ENCODE data around the gene MEAF6. TPM values are rescaled to one million over a fixed set of nuclear protein-coding genes. Genes with fewer than 3 reads are reported as not detected.

The MEAF6 gene
- total and polyA plus RNA-seq, 12 donors = 27.8 to 59.9 (median 37.7) TPM

DNA sequence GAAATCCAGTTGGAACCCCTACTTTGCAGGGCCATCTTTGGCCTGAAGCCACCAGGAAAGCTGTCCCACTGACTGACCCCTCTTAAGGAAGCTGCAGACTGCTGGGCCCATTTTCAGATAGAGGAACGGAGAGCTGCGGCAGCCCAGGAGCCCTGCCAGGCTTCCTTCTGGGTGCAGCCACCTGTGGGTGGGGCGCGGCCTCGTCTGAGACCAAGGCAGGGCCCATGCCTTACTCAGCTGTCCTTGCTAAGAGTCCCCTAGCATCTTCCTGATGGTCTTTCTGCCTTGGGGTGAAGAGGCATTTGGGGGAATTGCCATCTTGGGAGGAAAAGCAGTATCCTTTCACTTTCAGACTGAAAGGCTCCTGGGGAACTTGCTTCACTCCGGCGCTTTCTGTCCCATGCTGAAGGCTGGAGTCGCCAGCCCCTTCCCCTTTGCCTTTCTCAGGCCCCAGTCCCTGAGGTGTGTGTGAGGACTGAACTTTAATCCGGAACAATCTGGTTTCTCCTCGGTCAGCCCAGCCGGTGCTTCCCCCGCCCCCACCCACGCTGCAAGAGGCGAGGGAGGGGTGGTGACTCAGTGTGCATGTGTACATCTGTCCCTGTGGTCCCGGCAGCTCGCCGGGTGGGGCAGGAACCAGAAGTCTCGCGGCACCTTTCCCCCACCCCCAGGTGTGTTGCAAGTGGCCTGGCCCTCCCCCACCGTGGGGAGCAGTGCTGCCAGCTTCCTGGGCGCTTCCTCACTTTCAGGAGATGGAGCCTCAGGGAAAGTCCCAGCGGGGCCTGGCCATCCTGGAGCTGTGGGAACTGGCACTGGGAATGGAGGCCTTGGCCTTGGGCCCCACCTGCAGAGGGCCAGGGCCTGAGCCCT lies 35.1 kb downstream of the MEAF6 start:
- TF ChIP-seq CTCF (IDR thresholded peaks at IDR 0.05) = no peak
- peaks cover 8 to 84% (median 38%) of the 10 kb centered on the region in 9 donors for H3K36me3 ChIP-seq

DNA sequence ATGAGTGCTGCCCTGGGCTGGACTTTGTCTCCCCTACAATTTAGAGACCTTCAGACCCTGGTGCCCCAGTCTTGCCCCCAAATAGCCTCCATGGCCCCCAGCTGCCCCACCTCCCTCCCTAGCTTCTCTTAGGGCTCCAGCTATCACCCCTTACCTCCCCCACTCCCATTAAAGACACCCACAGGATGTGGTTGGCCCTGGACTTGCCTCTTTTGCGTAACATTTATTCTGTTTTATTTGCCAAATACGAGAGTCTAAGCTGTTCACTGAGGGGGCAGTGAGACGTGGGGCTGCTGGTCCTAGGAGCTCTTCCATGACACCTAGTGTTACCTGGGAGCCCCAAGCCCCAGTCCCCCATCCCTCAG lies 35.7 kb downstream of the MEAF6 start:
- peaks cover 8 to 78% (median 35%) of the 10 kb centered on the region in 9 donors for H3K36me3 ChIP-seq

More for the DNA sequence above, 35.1 kb downstream of the MEAF6 start:
- 42 to 51% methylated on average over 22 of the region's 22 CpGs for WGBS, 2 donors
- Histone ChIP-seq H3K27ac (peak overlapping the region; percentile 11 to 98 (median 82)), H3K4me3 (peak overlapping the region in 9 of 10 donors; percentile 18 to 92 (median 36)), H3K9me3 (no peaks in the 10 kb centered on the region), H3K27me3 (no peaks in the 10 kb centered on the region), H3K4me1 (peaks cover 20 to 65% (median 56%) of the 10 kb centered on the region in 9 donors)
- ATAC-seq (peak; percentile 12 to 75 (median 48)), DNase-seq (peak; percentile 64 to 68)
- intact Hi-C loops (cut with DNase I) = loop anchor here in 2 of 10 donors (5.0 kb wide), 2 partner anchors 118 to 213 kb away; partner anchors contain the start of genes CDCA8 (in 1 of the 2) and GNL2 (in 1 of the 2)

GRCh38 chr1:37478451-37478881 lies 36.1 kb downstream of the MEAF6 start:
- Histone ChIP-seq H3K4me3 (peak overlapping the region in 4 of 10 donors; percentile 34 to 92 (median 40)), H3K27ac (peak overlapping the region in 6 of 10 donors; percentile 71 to 98 (median 95)), H3K36me3 (peaks cover 8 to 74% (median 31%) of the 10 kb centered on the region in 9 donors), H3K27me3 (no peaks in the 10 kb centered on the region), H3K4me1 (peaks cover 20 to 71% (median 61%) of the 10 kb centered on the region in 9 donors), H3K9me3 (no peaks in the 10 kb centered on the region)
- WGBS, 2 donors = 89 to 95% methylated on average over 8 of the region's 8 CpGs
- intact Hi-C loops (cut with DNase I) = loop anchor here in 2 of 10 donors (5.0 kb wide), 2 partner anchors 119 to 214 kb away; partner anchors contain the start of genes CDCA8 (in 1 of the 2) and GNL2 (in 1 of the 2)
- no peak for ATAC-seq
- no peak for DNase-seq
- TF ChIP-seq CTCF (IDR thresholded peaks at IDR 0.05) = no peak

More for the DNA sequence above, 35.7 kb downstream of the MEAF6 start:
- 58 to 89% methylated on average over 3 of the region's 3 CpGs for WGBS, 2 donors
- Histone ChIP-seq H3K4me3 (peak overlapping the region in 9 of 10 donors; percentile 18 to 92 (median 36)), H3K27me3 (no peaks in the 10 kb centered on the region), H3K4me1 (peaks cover 20 to 67% (median 57%) of the 10 kb centered on the region in 9 donors), H3K27ac (peak overlapping the region in 9 of 10 donors; percentile 11 to 98 (median 92)), H3K9me3 (no peaks in the 10 kb centered on the region)
- intact Hi-C loops (cut with DNase I) = loop anchor here in 2 of 10 donors (5.0 kb wide), 2 partner anchors 118 to 213 kb away; partner anchors contain the start of genes CDCA8 (in 1 of the 2) and GNL2 (in 1 of the 2)
- no peak for DNase-seq
- no peak for TF ChIP-seq CTCF (IDR thresholded peaks at IDR 0.05)
- no peak for ATAC-seq

GRCh38 chr1:37477946-37478345 lies 36.6 kb downstream of the MEAF6 start:
- Histone ChIP-seq H3K36me3 (peaks cover 6 to 69% (median 25%) of the 10 kb centered on the region in 9 donors), H3K9me3 (no peaks in the 10 kb centered on the region), H3K27ac (peak overlapping the region in 8 of 10 donors; percentile 90 to 98 (median 96)), H3K4me1 (peaks cover 20 to 76% (median 64%) of the 10 kb centered on the region in 9 donors), H3K27me3 (no peaks in the 10 kb centered on the region), H3K4me3 (peak overlapping the region in 7 of 10 donors; percentile 78 to 98 (median 93))
- 95 to 96% methylated on average over 5 of the region's 5 CpGs for WGBS, 2 donors
- ATAC-seq (no peak), DNase-seq (no peak)
- no peak for TF ChIP-seq CTCF (IDR thresholded peaks at IDR 0.05)
- intact Hi-C loops (cut with DNase I) = loop anchor here in 2 of 10 donors (5.0 kb wide), 2 partner anchors 119 to 214 kb away; partner anchors contain the start of genes CDCA8 (in 1 of the 2) and GNL2 (in 1 of the 2)
